HG03354 (cell line): Measurements from ENCODE around the gene EXOC8.

Source experiments
- ATAC-seq: cut with Tn5 transposase; IDR thresholded peaks from one replicate; pipeline ENCODE4 v1.9.1; 2021; ENCODE audit warnings: mild to moderate bottlenecking; ENCODE audit not compliant: unreplicated experiment, poor library complexity, severe bottlenecking

EXOC8 gene, protein sequence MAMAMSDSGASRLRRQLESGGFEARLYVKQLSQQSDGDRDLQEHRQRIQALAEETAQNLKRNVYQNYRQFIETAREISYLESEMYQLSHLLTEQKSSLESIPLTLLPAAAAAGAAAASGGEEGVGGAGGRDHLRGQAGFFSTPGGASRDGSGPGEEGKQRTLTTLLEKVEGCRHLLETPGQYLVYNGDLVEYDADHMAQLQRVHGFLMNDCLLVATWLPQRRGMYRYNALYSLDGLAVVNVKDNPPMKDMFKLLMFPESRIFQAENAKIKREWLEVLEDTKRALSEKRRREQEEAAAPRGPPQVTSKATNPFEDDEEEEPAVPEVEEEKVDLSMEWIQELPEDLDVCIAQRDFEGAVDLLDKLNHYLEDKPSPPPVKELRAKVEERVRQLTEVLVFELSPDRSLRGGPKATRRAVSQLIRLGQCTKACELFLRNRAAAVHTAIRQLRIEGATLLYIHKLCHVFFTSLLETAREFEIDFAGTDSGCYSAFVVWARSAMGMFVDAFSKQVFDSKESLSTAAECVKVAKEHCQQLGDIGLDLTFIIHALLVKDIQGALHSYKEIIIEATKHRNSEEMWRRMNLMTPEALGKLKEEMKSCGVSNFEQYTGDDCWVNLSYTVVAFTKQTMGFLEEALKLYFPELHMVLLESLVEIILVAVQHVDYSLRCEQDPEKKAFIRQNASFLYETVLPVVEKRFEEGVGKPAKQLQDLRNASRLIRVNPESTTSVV

DNA sequence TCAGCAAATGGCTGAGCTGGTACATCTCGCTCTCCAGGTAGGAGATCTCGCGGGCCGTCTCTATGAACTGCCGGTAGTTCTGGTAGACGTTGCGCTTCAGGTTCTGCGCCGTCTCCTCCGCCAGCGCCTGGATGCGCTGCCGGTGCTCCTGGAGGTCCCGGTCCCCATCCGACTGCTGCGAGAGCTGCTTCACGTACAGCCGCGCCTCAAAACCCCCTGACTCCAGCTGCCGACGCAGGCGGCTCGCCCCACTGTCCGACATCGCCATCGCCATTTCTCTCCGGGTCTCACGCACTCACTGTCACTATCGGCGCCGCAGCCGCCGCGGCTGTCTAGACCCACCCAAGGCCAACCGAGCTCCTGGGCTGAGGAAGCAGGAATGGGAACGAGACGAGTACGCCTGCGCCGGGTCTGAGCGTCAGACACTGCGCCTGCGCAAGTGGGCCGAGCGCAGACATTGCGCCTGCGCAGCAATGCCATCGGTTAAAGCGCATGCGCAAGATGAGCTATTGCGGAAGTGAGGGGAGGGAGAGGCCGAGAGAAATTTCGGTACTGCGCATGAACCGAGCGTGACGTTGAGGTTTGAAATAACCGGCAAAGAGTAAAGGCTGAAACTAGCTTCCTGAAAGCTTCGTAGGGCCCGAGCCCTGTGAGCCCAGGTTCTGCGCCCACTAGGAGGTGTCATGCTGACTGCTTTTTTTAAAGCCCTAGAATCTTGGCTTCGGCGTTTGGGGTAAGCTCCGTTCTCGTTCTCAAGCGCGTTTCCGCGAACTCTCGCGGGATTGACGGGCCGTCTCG is at the start of gene EXOC8:
Gene EXOC8, minus strand, starts transcription at position 381 of the 798 bp plus-strand sequence. Its CDS starts 107 bp downstream, at position 274.
- ATAC-seq = peak; percentile 73

DNA sequence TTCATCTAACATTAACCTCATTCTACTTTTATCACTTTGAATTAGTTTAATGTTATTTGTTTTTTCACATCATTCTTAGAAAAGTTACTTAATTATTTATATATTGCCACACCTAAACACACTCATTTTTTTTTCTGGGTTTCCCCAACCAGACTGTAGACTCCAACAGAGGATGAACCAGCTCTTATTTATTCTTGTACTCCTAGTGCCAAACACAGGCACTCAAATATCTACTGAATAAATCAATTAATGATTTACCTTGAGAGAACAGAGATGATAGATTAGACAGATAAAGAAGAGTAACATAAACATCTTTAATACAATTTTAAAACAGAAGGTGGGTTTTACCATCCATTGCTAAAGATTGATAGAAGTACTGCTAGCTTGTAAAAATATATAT is 48.8 kb upstream of the EXOC8 start:
- ATAC-seq = no peak

DNA sequence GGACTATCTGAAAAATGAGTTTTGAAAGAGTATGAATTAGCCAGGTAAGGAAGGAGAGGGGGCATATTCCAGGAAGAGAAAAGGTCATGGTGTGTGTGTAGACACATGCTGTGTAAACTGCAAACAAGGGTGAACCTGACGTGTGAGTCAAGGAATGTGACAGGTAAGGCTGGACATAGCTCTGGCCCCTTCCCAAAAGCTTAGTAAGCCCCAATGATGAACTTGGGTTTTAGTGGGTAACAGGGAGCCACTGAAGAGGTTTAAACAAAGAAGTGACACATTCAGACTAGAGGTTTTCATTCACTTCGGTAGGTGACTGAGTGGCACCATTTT is 47.7 kb upstream of the EXOC8 start:
- ATAC-seq = no peak

DNA sequence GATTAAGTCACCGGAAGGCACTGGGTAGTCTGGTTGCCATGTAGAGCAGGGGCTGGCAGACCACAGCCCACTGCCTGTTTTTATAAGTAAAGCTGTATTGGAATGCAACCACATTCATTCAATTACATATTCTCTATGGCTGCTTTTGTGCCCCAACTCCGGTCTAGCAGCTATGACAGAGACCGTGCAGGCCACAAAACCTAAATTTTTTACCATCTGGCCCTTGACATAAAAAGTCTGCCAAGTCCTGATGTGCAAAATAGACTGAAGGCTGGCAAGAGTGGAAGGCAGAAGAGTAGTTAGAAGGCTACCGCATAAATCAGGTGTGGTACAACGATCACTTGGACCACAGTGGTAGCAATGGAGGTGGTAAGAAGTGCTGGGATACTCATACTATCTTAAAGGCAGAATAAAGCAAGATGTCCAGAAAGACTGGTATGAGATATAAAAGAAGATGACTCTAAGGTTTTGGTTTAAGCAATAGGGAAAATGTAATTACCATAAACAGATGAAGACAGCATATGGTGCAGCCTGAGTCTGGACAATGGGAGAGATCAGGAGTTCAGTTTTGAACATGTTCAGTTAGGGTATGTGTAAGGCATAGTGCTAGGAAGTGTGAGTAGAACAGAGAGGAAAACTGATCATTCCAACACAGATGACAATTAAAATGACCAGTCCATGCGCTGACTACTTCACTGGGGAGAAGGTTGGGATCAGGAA is 47.2 kb upstream of the EXOC8 start:
- ATAC-seq = no peak

DNA sequence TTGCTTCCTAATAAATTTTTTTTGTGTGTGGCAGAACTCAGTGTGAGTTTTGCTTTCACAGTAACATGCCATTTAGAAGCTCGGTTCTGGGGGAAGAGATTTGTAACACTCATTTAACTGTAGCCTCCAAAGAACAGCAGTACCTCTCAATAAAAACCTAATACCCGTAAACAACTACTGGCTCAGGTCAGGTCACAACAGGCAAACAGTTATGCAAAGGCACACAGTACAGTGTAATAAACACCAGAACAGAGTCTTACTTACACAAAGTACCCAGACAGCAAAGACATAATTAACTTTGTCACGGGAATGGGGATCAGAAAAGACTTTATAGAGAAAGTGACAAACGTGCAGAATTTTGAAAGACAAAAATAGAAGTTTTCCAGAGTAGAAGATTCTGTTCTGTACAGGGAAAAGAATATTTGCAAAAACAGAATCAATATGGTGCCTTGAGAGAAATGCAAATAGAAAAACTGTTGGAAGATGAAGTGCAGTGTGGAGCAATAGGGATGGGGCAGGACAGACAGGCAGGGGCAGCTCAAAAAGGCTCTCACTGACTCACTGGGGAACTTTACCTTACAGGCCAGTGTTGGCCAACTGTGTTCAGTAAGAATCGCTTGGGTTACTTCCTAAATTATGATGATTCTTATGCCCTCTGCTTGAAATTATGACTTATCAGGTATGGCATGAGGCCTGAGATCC is 45.7 kb upstream of the EXOC8 start:
- no peak for ATAC-seq

DNA sequence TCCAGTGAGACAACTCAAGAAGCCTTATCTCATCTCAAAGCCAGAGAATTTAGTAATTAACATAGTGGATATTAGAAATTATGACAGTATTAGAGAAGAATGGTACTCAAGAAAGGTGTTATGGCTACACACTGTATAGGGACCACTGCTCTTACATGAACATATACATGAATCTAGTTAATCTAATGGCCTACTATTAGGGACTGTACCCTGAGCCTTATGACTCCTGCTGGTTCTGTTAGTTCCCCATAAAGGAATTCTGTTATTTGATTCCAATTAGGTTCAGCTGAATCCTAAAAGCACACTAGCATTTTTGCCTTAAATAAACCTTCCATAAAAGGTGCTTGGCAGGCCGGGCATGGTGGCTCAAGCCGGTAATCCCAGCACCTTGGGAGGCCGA is 44.8 kb upstream of the EXOC8 start:
- ATAC-seq = no peak

DNA sequence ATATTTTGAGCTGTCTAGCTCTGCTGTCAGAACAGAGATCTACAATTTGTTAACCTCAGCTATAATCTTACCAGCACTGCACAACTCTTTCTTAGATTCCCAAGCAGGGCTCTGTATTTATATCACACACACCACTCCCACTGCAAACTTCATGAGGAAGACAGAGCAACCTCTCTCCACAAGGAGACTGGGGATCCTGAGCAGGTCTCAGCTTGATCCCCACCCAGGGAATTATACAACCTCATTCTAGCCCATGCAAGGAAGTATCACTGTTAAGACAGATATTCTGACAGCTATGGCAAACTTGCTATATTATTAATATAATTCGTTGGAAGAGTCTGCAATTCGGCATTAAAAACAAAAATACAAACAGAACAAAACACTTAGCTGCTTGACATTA is 44.1 kb upstream of the EXOC8 start:
- no peak for ATAC-seq

DNA sequence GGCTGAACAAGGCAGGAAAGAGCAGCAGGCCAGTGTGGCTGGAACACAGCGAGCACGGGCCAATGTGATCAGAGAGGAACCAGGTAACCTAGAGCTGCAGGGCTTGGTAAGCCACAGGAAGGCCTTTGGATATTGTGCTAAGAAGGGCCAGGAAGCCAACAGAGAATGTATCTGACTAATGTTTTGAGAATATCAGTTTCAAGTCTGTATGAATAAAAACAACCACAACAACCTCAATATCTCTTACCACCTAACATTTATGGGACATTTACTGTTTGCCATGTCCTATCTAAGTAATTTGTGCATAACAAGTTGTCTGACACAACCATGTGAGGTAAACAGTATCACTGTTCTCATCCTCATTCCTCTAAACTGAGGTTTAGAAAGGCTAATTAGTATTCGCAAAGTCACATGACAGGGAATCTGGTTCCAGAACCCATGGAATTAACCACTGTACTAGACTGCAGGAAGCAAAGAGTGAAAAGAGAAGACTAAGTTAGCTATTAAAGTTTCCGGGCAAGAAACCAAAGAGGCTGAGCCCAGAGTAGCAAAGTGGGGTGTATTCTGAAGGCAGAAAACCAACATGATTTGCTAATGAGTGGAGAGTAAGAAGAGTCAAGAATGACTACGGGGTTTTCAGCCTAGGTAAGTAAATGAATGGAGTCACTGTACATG is 39.4 kb upstream of the EXOC8 start:
- ATAC-seq = peak; percentile 67

DNA sequence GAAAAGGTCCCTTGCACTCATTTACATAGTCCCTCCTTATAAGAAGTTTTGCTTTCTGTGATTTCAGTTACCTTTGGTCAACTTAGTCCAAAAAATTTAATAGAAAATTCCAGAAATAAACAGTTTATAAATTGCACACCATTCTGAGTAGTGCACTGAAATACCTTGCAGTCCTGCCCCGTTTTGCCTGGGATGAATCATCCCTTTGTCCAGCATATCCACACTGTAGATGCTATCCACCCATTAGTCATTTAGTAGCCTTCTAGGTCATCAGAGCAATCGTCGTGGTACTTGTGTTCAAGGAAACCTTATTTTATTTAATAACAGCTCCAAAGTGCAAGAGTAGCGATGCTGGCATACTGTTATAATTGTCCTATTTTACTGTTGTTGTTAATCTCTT is 38.4 kb upstream of the EXOC8 start:
- ATAC-seq = no peak

DNA sequence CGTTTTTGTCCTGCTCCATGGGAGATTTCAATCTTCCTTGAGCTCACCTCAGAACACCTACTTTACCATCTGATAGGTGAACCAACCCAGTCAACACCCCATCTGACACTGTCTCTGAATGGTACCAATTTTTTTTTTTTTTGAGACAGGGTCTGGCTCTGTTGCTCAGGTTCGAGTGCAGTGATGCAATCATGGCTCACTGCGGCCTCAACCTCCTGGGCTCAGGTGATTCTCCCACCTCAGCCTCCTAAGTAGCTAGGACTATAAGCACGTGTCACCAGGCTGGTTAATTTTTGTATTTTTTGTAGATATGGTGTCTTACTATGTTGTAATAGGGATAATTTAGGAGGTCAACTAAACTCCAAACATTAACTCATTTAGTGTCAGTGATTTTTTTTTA is 36.7 kb upstream of the EXOC8 start:
- ATAC-seq = no peak

DNA sequence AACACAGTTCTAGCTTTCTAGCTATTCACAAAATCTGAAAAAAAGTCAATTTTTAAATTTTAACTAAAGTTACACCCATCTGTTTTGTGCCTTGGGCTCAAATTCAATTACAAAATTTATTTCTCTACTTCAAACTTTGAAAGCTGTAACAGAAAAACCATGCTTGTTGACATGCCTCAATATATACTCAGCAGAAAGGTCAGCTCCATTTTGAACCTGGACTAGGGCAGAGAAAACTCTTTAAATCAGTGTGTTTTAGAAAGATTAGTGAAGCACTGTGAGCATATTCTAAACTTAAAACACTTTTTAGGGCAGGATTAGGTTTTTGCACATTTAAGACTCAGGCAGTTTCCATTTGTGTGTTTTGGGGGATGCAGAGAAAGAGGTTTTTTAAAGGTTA is 34.8 kb upstream of the EXOC8 start:
- no peak for ATAC-seq

DNA sequence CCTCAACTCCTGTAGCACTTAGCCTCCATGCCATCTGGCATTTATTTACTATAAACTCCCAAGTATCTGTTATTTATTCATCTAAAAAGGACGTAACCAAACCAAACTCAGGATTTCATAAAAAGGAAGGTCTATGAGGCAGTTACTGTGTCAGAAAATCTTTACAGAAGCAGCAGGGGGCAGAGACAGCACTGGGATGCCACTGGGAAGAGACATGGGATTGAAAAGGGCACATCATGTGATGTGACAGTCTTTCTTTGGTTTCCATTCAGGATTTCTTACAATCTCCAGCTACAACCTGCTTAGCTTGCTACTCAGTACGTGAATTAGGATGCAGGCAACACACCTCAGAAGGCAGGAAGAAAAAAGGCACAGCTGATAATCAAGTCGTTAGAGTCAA is 31.6 kb upstream of the EXOC8 start:
- no peak for ATAC-seq

DNA sequence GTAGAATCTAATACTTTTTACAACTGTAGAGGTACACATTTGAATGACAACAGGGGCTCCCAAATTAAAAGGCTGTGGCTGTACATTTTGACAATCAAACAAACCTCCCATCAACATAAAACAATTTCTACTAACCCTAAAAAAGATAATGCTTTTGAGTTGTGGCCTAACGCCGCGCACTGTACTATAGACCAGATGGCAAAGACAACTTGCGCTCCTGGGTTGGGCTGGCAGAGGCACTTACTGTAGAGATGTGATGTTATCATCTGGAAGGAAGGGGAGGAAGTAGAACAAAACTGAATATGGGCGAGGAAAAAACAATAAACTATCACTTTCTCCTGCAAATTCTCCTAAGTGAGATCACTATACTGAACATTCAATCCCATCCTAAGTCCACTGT is 26.5 kb upstream of the EXOC8 start:
- no peak for ATAC-seq

DNA sequence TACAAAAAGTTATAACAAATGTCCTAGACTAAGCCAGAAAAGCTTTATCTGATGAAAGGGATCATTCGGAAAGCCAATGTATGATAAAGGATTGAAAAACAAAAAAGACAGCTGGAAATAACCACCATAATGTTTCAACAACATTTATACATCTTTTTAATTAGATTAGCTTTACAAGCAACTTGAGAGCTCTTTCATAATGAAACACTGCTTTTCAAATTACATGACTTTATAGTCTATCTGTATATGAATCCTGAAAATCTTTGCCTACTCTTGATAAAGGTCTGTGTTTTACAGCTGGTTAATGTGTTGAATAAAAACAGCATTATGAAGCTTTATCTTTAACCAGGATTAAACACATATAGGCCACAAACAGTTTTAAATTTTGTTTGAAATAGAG is 26.0 kb upstream of the EXOC8 start:
- ATAC-seq = no peak

DNA sequence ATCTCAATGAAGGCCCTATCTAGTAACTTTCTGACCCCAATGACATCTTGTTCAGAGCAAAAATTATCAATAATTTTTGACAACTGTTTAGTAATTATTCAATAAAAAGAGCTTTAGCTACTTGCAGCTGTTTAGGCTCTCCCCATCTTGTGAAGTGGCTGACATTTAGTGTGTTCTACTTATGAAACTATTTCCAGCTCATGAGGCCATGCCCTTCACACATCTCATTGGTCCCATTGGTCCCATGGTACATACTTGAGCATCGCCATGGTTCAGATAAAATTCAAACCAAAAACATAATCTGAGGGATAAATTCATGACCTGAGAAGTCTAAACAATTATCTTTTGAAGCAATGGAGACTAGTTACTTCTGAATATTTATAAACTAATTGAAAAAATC is 24.7 kb upstream of the EXOC8 start:
- ATAC-seq = no peak

DNA sequence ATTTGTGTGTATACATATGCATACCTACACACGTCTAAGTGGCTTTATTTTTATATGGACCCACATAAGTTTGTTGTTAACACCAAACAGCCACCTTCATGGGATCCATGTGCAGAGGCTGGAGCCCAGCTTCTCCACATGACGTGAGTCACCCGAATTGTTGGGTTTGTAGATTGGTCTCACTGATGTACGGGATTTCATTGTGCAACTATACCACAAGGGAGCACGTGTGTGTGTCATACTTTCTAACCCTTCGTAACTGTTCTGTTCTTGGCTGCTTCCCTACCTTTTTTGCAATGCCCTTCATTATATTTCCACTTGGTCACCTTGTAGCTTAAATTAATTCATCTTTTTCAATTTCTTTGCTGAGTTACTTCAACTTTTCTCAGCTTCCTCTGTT is 21.5 kb upstream of the EXOC8 start:
- ATAC-seq = no peak

DNA sequence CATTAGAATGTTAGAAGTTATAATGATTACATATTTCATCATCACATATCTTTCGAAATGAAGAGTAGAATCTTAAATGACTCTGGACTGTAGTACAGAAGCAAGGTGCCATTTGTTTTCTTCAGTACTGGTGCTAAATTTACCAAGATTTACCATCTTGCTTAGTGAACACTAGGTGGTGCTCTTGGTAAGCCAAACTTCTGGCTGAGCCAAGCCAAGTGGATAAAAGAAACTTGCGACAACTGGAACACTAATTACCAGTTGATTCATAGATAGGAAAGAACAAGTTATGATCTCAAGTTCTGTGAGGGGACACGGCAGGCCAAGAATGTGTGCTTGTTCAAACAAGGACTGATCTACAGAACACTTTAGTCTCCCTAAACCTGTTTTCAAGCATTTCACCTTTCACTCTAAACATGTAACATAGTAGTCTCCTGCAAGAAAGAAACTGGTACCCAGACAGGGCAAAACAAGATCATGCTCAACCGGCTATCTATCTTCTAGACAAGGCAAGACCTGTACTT is 20.2 kb upstream of the EXOC8 start:
- peak; percentile 79 for ATAC-seq

DNA sequence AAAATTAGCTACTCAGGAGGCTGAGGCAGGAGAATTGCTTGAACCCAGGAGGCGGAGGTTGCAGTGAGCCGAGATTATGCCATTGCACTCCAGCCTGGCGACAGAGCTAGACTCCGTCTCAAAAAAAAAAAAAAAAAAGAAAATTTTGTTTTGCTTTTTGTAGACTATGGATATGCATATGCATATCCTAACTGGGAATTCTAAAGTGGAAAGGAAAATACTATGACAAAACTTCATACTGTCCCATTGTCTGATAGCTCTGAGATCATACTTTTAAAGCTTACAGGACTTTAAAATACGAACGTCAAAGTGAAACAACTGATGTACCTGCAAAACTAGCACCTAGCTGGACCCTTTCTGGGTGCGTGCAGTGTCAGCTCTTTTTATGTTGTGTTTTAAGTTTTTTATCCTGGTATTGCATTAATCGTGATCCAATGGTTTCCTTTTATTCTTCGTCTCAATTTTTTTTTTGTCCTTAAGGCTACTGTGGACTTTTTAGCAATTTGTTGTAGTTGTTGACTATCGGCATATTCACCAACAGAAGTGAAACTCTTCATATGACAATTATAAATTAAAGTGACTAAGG is 19.6 kb upstream of the EXOC8 start:
- ATAC-seq = no peak
